Subcutaneous adipose tissue (tissue), 4 donors: ENCODE data around the gene POLR3GL. TPM values are rescaled to one million over a fixed set of nuclear protein-coding genes. Genes with fewer than 3 reads are reported as not detected.

Experiments
- CTCF ChIP-seq: fragments of 450-650 bp; IDR thresholded peaks from one replicate; pipeline ENCODE4 v1.5.1; 2016; ENCODE audit warnings: low read depth, mild to moderate bottlenecking, control low read depth, antibody characterized with exemption, moderate library complexity
- total RNA-seq, 4 donors: library from RNA; depleted of rRNA; stranded (reverse); fragments of >200 nt; gene quantifications; one replicate each; pipeline ENCODE4 v1.1.0, GENCODE V29; 2016

POLR3GL gene, protein sequence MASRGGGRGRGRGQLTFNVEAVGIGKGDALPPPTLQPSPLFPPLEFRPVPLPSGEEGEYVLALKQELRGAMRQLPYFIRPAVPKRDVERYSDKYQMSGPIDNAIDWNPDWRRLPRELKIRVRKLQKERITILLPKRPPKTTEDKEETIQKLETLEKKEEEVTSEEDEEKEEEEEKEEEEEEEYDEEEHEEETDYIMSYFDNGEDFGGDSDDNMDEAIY
- total RNA-seq: 10 to 100 TPM; 19.6 to 39.9 (median 32.8) TPM

DNA sequence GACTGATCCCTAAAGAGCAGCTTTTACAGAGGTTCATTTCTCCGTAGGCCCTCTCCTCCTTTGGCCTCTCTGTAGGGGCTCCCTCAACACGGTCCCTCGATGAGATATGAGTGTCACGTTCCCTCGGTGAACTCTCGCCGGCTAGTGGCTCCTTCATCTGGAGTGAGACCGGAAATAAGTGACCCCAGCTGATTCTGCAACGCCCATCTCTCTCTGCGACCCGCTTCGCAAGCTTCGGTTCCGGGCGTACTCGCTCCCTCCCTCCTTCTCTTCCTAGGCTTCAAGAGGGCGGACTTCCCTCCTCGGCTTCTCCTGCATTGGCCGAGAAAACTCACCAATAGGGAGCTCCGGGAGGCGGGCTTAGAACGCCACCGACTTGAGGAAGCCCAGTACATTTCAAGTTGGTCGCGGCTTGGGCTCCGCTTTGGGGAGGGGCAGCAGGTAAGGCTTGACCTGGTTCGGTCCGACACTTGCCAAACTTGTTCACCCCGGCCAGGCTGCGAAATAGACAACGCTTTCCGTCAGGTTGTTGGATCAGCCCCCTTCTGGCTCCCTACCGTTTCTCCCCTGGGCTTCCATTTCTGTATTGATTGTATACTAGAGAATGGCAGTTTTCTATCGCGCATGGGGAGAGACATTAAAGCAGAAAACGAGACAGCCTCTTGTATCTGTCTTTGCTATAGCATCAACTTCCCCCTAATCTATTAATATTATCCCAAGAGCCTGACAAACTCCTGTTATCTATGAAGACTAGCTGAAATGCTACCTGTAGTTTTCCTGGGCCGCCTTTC lies at the start of gene POLR3GL, which contains the start of gene ANKRD34A:
Gene POLR3GL (plus strand): TSS at position 363 of the 791 bp plus-strand sequence. CDS start 10,176 bp downstream, outside the sequence.
Gene ANKRD34A (minus strand): TSS at position 248 of the 791 bp plus-strand sequence. CDS start 2,816 bp downstream, outside the sequence.
- no peak for TF ChIP-seq CTCF

GRCh38 chr1:145916745-145917144 lies 47.7 kb upstream of the POLR3GL start:
- TF ChIP-seq CTCF: no peak

DNA sequence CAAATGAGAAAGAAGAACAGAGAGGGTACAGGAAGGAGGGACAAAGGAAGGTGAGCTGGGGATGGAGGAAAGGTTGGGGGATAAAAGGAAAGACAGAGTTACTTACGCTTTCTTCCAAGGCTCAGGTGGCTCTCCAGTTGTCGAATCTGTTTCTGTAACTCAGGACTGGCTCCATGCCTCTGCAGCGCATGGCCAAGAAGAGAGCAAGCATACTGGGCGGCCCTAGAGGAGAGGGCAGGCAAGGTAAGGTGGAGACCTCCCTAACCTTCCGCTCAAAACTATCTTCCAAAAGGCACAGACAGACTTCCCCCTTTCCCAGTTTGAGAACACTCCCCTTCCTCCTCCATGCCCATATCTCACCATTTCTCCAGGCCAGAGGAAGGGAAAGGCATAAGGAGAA lies 46.9 kb upstream of the POLR3GL start:
- no peak for TF ChIP-seq CTCF

DNA sequence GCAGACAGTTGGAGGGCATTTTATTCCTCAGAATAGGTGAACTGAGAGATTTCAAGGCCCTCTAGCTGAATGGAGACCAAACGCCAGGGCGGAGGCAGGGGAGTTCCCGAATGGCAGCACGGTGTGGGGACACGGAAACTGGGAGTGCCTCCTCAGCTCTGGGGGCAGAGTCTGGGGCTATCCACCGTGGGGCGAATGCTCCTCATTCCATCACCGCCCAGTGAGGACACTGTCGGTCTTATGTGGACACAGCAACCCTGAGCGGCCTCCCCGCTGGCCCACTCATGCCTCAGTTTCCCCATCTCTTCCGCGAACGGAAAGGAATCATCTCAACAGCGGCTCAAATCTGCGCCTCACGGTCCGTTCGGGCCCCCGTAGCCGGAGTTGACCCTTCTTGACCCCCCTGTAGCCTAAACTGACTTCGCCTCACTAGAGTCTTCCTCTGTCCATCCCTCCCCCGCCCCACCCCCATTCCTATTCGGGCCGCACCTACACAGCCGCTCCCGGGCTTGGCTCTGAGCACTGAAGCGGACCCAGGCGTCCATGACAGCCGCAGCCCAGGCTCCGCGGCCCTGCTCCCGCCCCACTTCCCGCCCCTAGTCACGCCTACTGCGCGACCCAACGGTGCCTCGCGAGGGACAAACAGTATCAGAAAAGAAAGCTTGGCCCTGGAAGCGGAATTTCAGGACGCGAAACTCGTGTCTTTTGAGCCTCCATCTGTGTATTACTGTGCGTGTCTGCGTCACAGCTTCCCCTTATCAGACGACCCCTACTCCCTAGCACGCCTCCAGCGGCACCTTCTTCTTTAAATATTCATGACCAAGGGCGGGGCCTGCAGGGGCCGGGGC lies 46.1 kb upstream of the POLR3GL start, which contains the start of gene PEX11B:
Gene PEX11B (minus strand): TSS at position 574 of the 848 bp plus-strand sequence. CDS start 29 bp downstream, at position 545.
- no peak for TF ChIP-seq CTCF

DNA sequence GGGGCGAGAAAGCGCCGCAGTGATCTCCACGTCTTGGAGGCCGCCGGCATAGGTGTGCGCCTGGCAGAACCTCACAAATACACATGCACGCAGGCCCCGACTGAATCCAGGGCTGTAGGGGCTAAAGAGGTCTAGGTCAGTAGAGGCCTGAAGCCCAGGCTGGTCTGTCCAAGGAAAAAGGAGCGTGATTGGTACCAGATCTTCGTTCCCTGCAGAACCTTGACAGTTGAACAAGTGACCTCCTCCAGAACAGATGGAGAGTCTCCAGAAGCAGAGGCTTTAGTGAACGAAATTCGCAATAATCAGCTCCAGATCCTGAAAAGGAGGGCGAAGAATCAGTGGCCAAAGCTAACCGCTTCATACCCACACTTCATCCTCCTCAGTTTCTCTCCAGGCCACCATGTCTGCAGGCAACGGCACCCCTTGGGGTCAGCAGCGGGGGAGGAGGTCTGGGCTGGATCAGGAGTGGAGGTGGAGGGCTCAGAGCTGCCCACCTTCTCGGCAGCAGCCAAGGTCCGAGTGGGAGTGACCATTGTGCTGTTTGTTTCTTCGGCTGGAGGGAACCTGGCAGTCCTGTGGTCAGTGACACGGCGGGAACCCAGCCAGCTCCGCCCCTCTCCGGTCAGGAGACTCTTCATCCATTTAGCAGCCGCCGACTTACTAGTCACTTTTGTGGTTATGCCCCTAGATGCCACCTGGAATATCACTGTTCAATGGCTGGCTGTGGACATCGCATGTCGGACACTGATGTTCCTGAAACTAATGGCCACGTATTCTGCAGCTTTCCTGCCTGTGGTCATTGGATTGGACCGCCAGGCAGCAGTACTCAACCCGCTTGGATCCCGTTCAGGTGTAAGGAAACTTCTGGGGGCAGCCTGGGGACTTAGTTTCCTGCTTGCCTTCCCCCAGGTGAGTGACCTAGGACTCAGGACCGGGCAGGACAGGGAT lies 45.2 kb upstream of the POLR3GL start:
- no peak for TF ChIP-seq CTCF

- TF ChIP-seq CTCF: no peak
These were observed 42.2 kb upstream of the POLR3GL start for GRCh38 chr1:145922266-145922665.
